Measurements from ENCODE around the gene UBE2S.

The UBE2S gene

GRCh38 chr19:55389386-55390317 lies 17.9 kb downstream of the UBE2S start:
- peaks cover 38% of the 10 kb centered on the region for H3K4me1 ChIP-seq (ENCODE audit: control insufficient read depth, insufficient read depth, low read length, poor library complexity, severe bottlenecking)
- H3K4me3 ChIP-seq (ENCODE audit: extremely low read depth, insufficient read depth, low read length, poor library complexity, severe bottlenecking), result no peak overlapping the region
- H3K27ac ChIP-seq (ENCODE audit: low read depth, low read length, severe bottlenecking), result no peak overlapping the region
- H3K9me3 ChIP-seq (ENCODE audit: control insufficient read depth, low read length), result no peaks in the 10 kb centered on the region
- WGBS, 2 experiments (ENCODE audit: insufficient coverage in 2 of 2), result 88 to 94% methylated on average over 15 to 19 of the region's 21 CpGs
- H3K36me3 ChIP-seq (ENCODE audit: control insufficient read depth, insufficient read depth, low read length), result peaks cover 49% of the 10 kb centered on the region

- peaks cover 40% of the 10 kb centered on the region for H3K4me1 ChIP-seq (ENCODE audit: control insufficient read depth, insufficient read depth, low read length, poor library complexity, severe bottlenecking)
- H3K4me3 ChIP-seq (ENCODE audit: extremely low read depth, insufficient read depth, low read length, poor library complexity, severe bottlenecking), result peak overlapping the region; percentile 97
- no peak overlapping the region for H3K27ac ChIP-seq (ENCODE audit: low read depth, low read length, severe bottlenecking)
- H3K36me3 ChIP-seq (ENCODE audit: control insufficient read depth, insufficient read depth, low read length), result peaks cover 49% of the 10 kb centered on the region
- WGBS, 2 experiments (ENCODE audit: insufficient coverage in 2 of 2), result 96% methylated on average over 15 to 20 of the region's 24 CpGs
- no peaks in the 10 kb centered on the region for H3K9me3 ChIP-seq (ENCODE audit: control insufficient read depth, low read length)
Observed at GRCh38 chr19:55387736-55388497, 19.7 kb downstream of the UBE2S start.

- peaks cover 49% of the 10 kb centered on the region for H3K36me3 ChIP-seq (ENCODE audit: control insufficient read depth, insufficient read depth, low read length)
- no peaks in the 10 kb centered on the region for H3K9me3 ChIP-seq (ENCODE audit: control insufficient read depth, low read length)
- H3K4me3 ChIP-seq (ENCODE audit: extremely low read depth, insufficient read depth, low read length, poor library complexity, severe bottlenecking), result peak overlapping the region; percentile 97
- H3K4me1 ChIP-seq (ENCODE audit: control insufficient read depth, insufficient read depth, low read length, poor library complexity, severe bottlenecking), result peaks cover 38% of the 10 kb centered on the region
- no peak overlapping the region for H3K27ac ChIP-seq (ENCODE audit: low read depth, low read length, severe bottlenecking)
- WGBS, 2 experiments (ENCODE audit: insufficient coverage in 2 of 2), result 5 to 7% methylated on average over 31 to 33 of the region's 33 CpGs
Observed at GRCh38 chr19:55386493-55386971, 21.1 kb downstream of the UBE2S start.

GRCh38 chr19:55385724-55386492 lies 21.7 kb downstream of the UBE2S start, which contains the start of gene RPL28:
RPL28 (plus strand) TSS chr19:55385932; CDS start chr19:55386358, 426 bp downstream.
- peaks cover 38% of the 10 kb centered on the region for H3K4me1 ChIP-seq (ENCODE audit: control insufficient read depth, insufficient read depth, low read length, poor library complexity, severe bottlenecking)
- peaks cover 45% of the 10 kb centered on the region for H3K36me3 ChIP-seq (ENCODE audit: control insufficient read depth, insufficient read depth, low read length)
- peak within 1 kb of the TSS; percentile 97 for H3K4me3 ChIP-seq (ENCODE audit: extremely low read depth, insufficient read depth, low read length, poor library complexity, severe bottlenecking)
- peak within 1 kb of the TSS; percentile 92 for H3K27ac ChIP-seq (ENCODE audit: low read depth, low read length, severe bottlenecking)
- H3K9me3 ChIP-seq (ENCODE audit: control insufficient read depth, low read length), result no peaks in the 10 kb centered on the region
- 0% methylated on average over 58 to 65 of the region's 68 CpGs for WGBS, 2 experiments (ENCODE audit: insufficient coverage in 2 of 2)

GRCh38 chr19:55384920-55385723 lies 22.5 kb downstream of the UBE2S start:
- 10% methylated on average over 27 to 33 of the region's 34 CpGs for WGBS, 2 experiments (ENCODE audit: insufficient coverage in 2 of 2)
- Histone ChIP-seq H3K4me3 (ENCODE audit: extremely low read depth, insufficient read depth, low read length, poor library complexity, severe bottlenecking) (peak overlapping the region; percentile 97), H3K9me3 (ENCODE audit: control insufficient read depth, low read length) (no peaks in the 10 kb centered on the region), H3K36me3 (ENCODE audit: control insufficient read depth, insufficient read depth, low read length) (peaks cover 38% of the 10 kb centered on the region), H3K27ac (ENCODE audit: low read depth, low read length, severe bottlenecking) (peak overlapping the region; percentile 92), H3K4me1 (ENCODE audit: control insufficient read depth, insufficient read depth, low read length, poor library complexity, severe bottlenecking) (peaks cover 38% of the 10 kb centered on the region)

GRCh38 chr19:55384131-55384919 lies 23.3 kb downstream of the UBE2S start, which contains the start of gene TMEM238:
TMEM238 (minus strand) TSS chr19:55384292; CDS start chr19:55384259, 33 bp downstream.
- Histone ChIP-seq H3K4me1 (ENCODE audit: control insufficient read depth, insufficient read depth, low read length, poor library complexity, severe bottlenecking) (peaks cover 32% of the 10 kb centered on the region), H3K36me3 (ENCODE audit: control insufficient read depth, insufficient read depth, low read length) (peaks cover 31% of the 10 kb centered on the region), H3K4me3 (ENCODE audit: extremely low read depth, insufficient read depth, low read length, poor library complexity, severe bottlenecking) (peak within 1 kb of the TSS; percentile 97), H3K9me3 (ENCODE audit: control insufficient read depth, low read length) (no peaks in the 10 kb centered on the region), H3K27ac (ENCODE audit: low read depth, low read length, severe bottlenecking) (peak within 1 kb of the TSS; percentile 92)
- WGBS, 2 experiments (ENCODE audit: insufficient coverage in 2 of 2), result 40 to 45% methylated on average over 71 to 72 of the region's 72 CpGs

GRCh38 chr19:55383279-55384130 lies 24.1 kb downstream of the UBE2S start:
- Histone ChIP-seq H3K4me3 (ENCODE audit: extremely low read depth, insufficient read depth, low read length, poor library complexity, severe bottlenecking) (peak overlapping the region; percentile 97), H3K27ac (ENCODE audit: low read depth, low read length, severe bottlenecking) (no peak overlapping the region), H3K36me3 (ENCODE audit: control insufficient read depth, insufficient read depth, low read length) (peaks cover 22% of the 10 kb centered on the region), H3K9me3 (ENCODE audit: control insufficient read depth, low read length) (no peaks in the 10 kb centered on the region), H3K4me1 (ENCODE audit: control insufficient read depth, insufficient read depth, low read length, poor library complexity, severe bottlenecking) (peaks cover 28% of the 10 kb centered on the region)
- WGBS, 2 experiments (ENCODE audit: insufficient coverage in 2 of 2), result 5 to 6% methylated on average over 49 to 78 of the region's 88 CpGs

GRCh38 chr19:55382522-55383054 lies 25.0 kb downstream of the UBE2S start:
- peaks cover 13% of the 10 kb centered on the region for H3K36me3 ChIP-seq (ENCODE audit: control insufficient read depth, insufficient read depth, low read length)
- H3K4me1 ChIP-seq (ENCODE audit: control insufficient read depth, insufficient read depth, low read length, poor library complexity, severe bottlenecking), result peaks cover 19% of the 10 kb centered on the region
- WGBS, 2 experiments (ENCODE audit: insufficient coverage in 2 of 2), result 100% methylated on average over 2 of the region's 3 CpGs
- no peaks in the 10 kb centered on the region for H3K9me3 ChIP-seq (ENCODE audit: control insufficient read depth, low read length)
- H3K4me3 ChIP-seq (ENCODE audit: extremely low read depth, insufficient read depth, low read length, poor library complexity, severe bottlenecking), result no peak overlapping the region
- no peak overlapping the region for H3K27ac ChIP-seq (ENCODE audit: low read depth, low read length, severe bottlenecking)
